ENCODE results near the gene REM1. TPM values are rescaled to one million over a fixed set of nuclear protein-coding genes. Genes with fewer than 3 reads are reported as not detected.

REM1 gene
- total and polyA plus RNA-seq, 2 of the 13 experiments (the other 11 are each of a cell fraction or from before 2014, with no cell fraction given): not detected

DNA sequence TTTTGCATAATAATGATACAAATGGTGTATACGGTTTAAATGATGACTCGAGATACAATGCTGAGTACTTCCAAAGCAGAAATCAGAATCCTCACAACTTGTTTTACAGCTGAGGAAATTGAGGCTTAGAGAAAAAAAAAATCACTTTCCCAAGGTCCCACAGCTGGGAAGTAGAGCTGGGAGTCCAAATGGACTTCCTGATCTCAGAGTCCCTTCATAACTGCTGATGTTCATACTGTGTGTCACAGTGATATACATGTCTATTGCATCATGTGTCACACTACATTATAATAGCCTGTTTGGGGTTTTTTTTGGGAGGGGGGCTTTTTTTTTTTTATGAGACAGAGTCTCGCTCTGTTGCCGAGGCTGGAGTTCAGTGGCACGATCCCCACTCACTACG, 47.6 kb downstream of the REM1 start (continued):
- TF ChIP-seq, protein P1, sequence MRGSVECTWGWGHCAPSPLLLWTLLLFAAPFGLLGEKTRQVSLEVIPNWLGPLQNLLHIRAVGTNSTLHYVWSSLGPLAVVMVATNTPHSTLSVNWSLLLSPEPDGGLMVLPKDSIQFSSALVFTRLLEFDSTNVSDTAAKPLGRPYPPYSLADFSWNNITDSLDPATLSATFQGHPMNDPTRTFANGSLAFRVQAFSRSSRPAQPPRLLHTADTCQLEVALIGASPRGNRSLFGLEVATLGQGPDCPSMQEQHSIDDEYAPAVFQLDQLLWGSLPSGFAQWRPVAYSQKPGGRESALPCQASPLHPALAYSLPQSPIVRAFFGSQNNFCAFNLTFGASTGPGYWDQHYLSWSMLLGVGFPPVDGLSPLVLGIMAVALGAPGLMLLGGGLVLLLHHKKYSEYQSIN (CRISPR knock-in tag; IDR thresholded peaks at IDR 0.05; ENCODE audit: borderline replicate concordance): no peak
- no peak for TF ChIP-seq RELA (CRISPR knock-in tag; IDR thresholded peaks at IDR 0.05)
- TF ChIP-seq, protein P2, sequence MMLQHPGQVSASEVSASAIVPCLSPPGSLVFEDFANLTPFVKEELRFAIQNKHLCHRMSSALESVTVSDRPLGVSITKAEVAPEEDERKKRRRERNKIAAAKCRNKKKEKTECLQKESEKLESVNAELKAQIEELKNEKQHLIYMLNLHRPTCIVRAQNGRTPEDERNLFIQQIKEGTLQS (CRISPR knock-in tag; IDR thresholded peaks at IDR 0.05): no peak

DNA sequence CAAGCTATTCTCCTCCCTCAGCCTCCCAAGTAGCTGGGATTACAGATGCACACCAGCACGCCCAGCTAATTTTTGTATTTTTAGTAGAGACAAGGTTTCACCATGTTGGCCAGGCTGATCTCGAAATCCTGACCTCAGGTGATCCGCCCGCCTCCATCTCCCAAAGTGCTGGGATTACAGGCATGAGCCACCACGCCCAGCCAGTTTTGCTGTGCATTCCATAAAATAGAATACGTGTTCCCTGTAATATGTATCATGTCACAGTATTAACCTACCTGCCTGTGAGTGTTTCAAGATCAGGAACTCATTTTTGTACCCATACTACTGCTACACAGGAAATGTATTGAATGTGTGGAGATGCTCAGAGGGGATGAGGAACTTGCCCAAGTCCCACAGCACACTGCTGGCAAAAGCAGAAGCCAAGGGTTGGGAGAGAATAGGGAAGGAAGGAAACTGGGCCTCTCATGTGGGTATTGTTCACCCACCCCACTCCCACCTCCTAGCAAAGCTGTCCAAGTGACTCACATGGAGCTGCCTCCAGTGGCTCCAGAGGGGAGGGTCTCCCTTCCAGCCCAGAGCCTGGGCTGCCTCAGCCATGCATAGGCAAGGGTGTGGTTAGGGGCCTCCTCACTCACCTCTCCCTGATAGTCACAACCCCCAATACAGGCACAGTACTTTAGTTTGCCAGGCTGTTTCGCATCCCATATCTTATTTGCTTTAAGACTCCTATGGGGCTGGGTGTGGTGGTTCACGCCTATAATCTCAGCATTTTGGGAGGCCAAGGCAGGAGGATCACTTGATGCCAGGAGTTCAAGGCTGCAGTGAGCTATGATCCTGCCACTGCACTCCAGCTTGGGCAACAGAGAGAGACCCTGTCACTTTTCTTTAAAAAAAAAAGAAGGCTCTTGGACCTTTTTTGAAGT, 48.5 kb downstream of the REM1 start:
- TF ChIP-seq RBM22 (optimal IDR thresholded peaks at IDR 0.05; ENCODE audit: low read length) (peak; percentile 14), KDM2A (CRISPR knock-in tag; IDR thresholded peaks at IDR 0.05; ENCODE audit: borderline replicate concordance, low read depth) (no peak), ZFP36L1 (CRISPR knock-in tag; IDR thresholded peaks at IDR 0.05) (no peak), CSRNP2 (CRISPR knock-in tag; conservative IDR thresholded peaks at IDR 0.05; ENCODE audit: low read depth) (no peak), ZBTB20 (CRISPR knock-in tag; IDR thresholded peaks at IDR 0.05; ENCODE audit: borderline replicate concordance, low read depth) (no peak), SIN3A (IDR thresholded peaks at IDR 0.05; ENCODE audit: borderline replicate concordance, low read depth, low read length) (no peak), FOSL1 (CRISPR knock-in tag; IDR thresholded peaks at IDR 0.05; ENCODE audit: borderline replicate concordance) (no peak), POLR2G (IDR thresholded peaks at IDR 0.05; ENCODE audit: low read depth, low read length) (peak; percentile 17; the same call in 1 of the 2 replicates), RBFOX2 (IDR thresholded peaks at IDR 0.05; ENCODE audit: low read depth, low read length) (peak; percentile 39), DDIT3 (CRISPR knock-in tag; IDR thresholded peaks at IDR 0.05) (no peak), POLR2A (IDR thresholded peaks at IDR 0.05; ENCODE audit: insufficient read depth in 1 of 2, low read depth in 2 of 2, low read length in 2 of 2) (peak in 1 of 2 experiments; percentile 13; a peak in 1 of 4 replicates), ZKSCAN8 (CRISPR knock-in tag; IDR thresholded peaks at IDR 0.05; ENCODE audit: borderline replicate concordance) (no peak), POLR2AphosphoS2 (IDR thresholded peaks at IDR 0.05; ENCODE audit: low read depth, low read length) (0 out of 2 replicates have a peak, but pooled peaks have one; percentile 32)
- TF ChIP-seq, protein P3, sequence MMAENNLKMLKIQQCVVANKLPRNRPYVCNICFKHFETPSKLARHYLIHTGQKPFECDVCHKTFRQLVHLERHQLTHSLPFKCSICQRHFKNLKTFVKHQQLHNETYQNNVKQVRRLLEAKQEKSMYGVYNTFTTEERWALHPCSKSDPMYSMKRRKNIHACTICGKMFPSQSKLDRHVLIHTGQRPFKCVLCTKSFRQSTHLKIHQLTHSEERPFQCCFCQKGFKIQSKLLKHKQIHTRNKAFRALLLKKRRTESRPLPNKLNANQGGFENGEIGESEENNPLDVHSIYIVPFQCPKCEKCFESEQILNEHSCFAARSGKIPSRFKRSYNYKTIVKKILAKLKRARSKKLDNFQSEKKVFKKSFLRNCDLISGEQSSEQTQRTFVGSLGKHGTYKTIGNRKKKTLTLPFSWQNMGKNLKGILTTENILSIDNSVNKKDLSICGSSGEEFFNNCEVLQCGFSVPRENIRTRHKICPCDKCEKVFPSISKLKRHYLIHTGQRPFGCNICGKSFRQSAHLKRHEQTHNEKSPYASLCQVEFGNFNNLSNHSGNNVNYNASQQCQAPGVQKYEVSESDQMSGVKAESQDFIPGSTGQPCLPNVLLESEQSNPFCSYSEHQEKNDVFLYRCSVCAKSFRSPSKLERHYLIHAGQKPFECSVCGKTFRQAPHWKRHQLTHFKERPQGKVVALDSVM (CRISPR knock-in tag; IDR thresholded peaks at IDR 0.05): peak; percentile 46; the same call in 1 of the 2 replicates
- intact Hi-C loops (cut with micrococcal nuclease; ENCODE audit: unreplicated experiment): no loop called here
- FAIRE-seq: no peak
- Histone ChIP-seq H3K79me2 (ENCODE audit: insufficient read depth, low read length) (peaks cover 53% of the 10 kb centered on the region), H3K27me3 (ENCODE audit: control insufficient read depth in 1 of 2, insufficient read depth in 2 of 2, low read length in 2 of 2) (no peaks in the 10 kb centered on the region), H3K4me3 (replicated peaks in 1 of 3; ENCODE audit: insufficient read depth in 1 of 3, low read depth in 2 of 3, low read length in 3 of 3) (no peak overlapping the region), H3K4me1 (ENCODE audit: insufficient read depth, low read length) (peaks cover 19% of the 10 kb centered on the region), H3K4me2 (ENCODE audit: low read depth, low read length) (no peak overlapping the region), H2AFZ (ENCODE audit: low read length) (no peak overlapping the region), H4K20me1 (ENCODE audit: insufficient read depth, low read length) (peaks cover 44% of the 10 kb centered on the region), H3K9ac (ENCODE audit: insufficient read depth, low read depth, low read length) (no peak overlapping the region), H3K27ac (ENCODE audit: extremely low read length, insufficient read depth, low read length) (no peak overlapping the region), H3K9me3 (ENCODE audit: low read length) (no peaks in the 10 kb centered on the region), H3K36me3 (replicated peaks in 1 of 2; ENCODE audit: control insufficient read depth in 1 of 2, insufficient read depth in 2 of 2, low read length in 2 of 2) (peaks cover 39 to 83% of the 10 kb centered on the region in 2 experiments)
- WGBS (ENCODE audit: low lambda C conversion rate): 95% methylated on average over 8 of the region's 8 CpGs
- DNase-seq (ENCODE audit: low spot score): no peak
- CTCF ChIA-PET (ENCODE audit: low intra/inter-chr PET ratio, low total read pairs): no interaction called here
- in situ Hi-C loops (cut with HindIII; ENCODE audit: extremely low pct_ligation_motif_present, low pct_unique_long_range_greater_than_20kb): no loop called here
- POLR2A ChIA-PET: no interaction called here
- peak; percentile 52 for ATAC-seq
- no TSS peak for BruUV-seq (replicated peaks)

Data from HepG2 (cell line).